IMR-90 (cell line): Measurements from ENCODE around the gene DNAJC28. TPM values are rescaled to one million over a fixed set of nuclear protein-coding genes. Genes with fewer than 3 reads are reported as not detected.

Source experiments
- ATAC-seq: fragments of 200-7000 bp; cut with Tn5 transposase; 2 replicates; pipeline ENCODE4 v1.9.1; 2020; ENCODE audit warnings: low read depth, mild to moderate bottlenecking, moderate library complexity
- BruUV-seq: library from RNA; stranded (reverse); fragments of 400-500 nt; replicated peaks from 2 replicates; lab custom pipeline; 2021; lab: Mats Ljungman, UMichigan
- CTCF ChIA-PET: fragments of 300-600 bp; formaldehyde crosslinking; extraction: SDS; loops from one replicate; lab custom pipeline; 2021; ENCODE audit warnings: antibody characterized with exemption; lab: Yijun Ruan, JAX
- POLR2A ChIA-PET: fragments of 300-600 bp; sonication (Branson Sonifier 250); formaldehyde crosslinking; loops from one replicate; lab custom pipeline; 2022; ENCODE audit warnings: antibody characterized with exemption; ENCODE audit not compliant: unreplicated experiment; lab: Charles Lee
- DNase-seq: peaks from one replicate; pipeline ENCODE4 v3.0.0; 2013
- H2AFZ ChIP-seq: replicated peaks from 2 replicates; pipeline ENCODE3; 2013; ENCODE audit warnings: low read length, mild to moderate bottlenecking; ENCODE audit not compliant: poor library complexity
- H2AK5ac ChIP-seq: 2 replicates; pipeline ENCODE4 v1.6.1; 2013; ENCODE audit warnings: low read depth, low read length, inconsistent platforms
- H2AK9ac ChIP-seq: replicated peaks from 2 replicates; pipeline ENCODE3; 2013; ENCODE audit warnings: mild to moderate bottlenecking, low read depth, low read length, moderate library complexity; ENCODE audit not compliant: poor library complexity
- H2BK120ac ChIP-seq: 2 replicates; pipeline ENCODE4 v1.6.1; 2013; ENCODE audit warnings: low read depth, low read length, inconsistent platforms
- H2BK15ac ChIP-seq: 3 replicates; pipeline ENCODE4 v1.6.1; 2013; ENCODE audit warnings: low read depth, low read length, inconsistent platforms
- H2BK20ac ChIP-seq: 2 replicates; pipeline ENCODE4 v1.6.1; 2013; ENCODE audit warnings: low read depth, mild to moderate bottlenecking, inconsistent platforms, low read length, moderate library complexity
- H2BK5ac ChIP-seq: 2 replicates; pipeline ENCODE4 v1.6.1; 2013; ENCODE audit warnings: mild to moderate bottlenecking, low read depth, low read length, inconsistent platforms; ENCODE audit not compliant: poor library complexity, severe bottlenecking
- H3K14ac ChIP-seq: replicated peaks from 2 replicates; pipeline ENCODE4 v1.6.1; 2013; ENCODE audit warnings: low read depth, low read length, inconsistent platforms
- H3K18ac ChIP-seq: 2 replicates; pipeline ENCODE4 v1.6.1; 2013; ENCODE audit warnings: low read depth, low read length, control low read depth
- H3K23ac ChIP-seq: 2 replicates; pipeline ENCODE4 v1.6.1; 2013; ENCODE audit warnings: low read depth, low read length, inconsistent platforms
- H3K27ac ChIP-seq: 2 replicates; pipeline ENCODE4 v1.5.1; 2013; ENCODE audit warnings: mild to moderate bottlenecking, control low read depth, low read length; ENCODE audit not compliant: insufficient read depth
- H3K27me3 ChIP-seq: 2 replicates; pipeline ENCODE4 v1.6.1; 2013; ENCODE audit warnings: low read length; ENCODE audit not compliant: control insufficient read depth, insufficient read depth
- H3K36me3 ChIP-seq: 2 replicates; pipeline ENCODE4 v1.6.1; 2013; ENCODE audit warnings: low read length, mixed read lengths; ENCODE audit not compliant: control insufficient read depth, insufficient read depth
- H3K4ac ChIP-seq: 2 replicates; pipeline ENCODE4 v1.6.1; 2013; ENCODE audit warnings: low read depth, low read length, inconsistent platforms
- H3K4me1 ChIP-seq: 2 replicates; pipeline ENCODE4 v1.6.1; 2013; ENCODE audit warnings: low read length, mixed read lengths; ENCODE audit not compliant: control insufficient read depth, insufficient read depth
- H3K4me2 ChIP-seq: 2 replicates; pipeline ENCODE4 v1.6.1; 2013; ENCODE audit warnings: low read depth, mild to moderate bottlenecking, control low read depth, low read length, moderate library complexity
- H3K4me3 ChIP-seq: 2 replicates; pipeline ENCODE4 v1.5.1; 2013; ENCODE audit warnings: low read depth, mild to moderate bottlenecking, control low read depth, low read length, moderate library complexity; ENCODE audit not compliant: insufficient read depth
- H3K56ac ChIP-seq: 2 replicates; pipeline ENCODE4 v1.6.1; 2013; ENCODE audit warnings: low read length, inconsistent platforms; ENCODE audit not compliant: insufficient read depth; ENCODE audit errors: extremely low read depth
- H3K79me1 ChIP-seq, 2 experiments: 2 replicates each; pipeline ENCODE4 v1.6.1; 2013; ENCODE audit warnings: low read length in 2 of 2, inconsistent platforms in 1 of 2, low read depth in 1 of 2
- H3K9ac ChIP-seq: 2 replicates; pipeline ENCODE4 v1.6.1; 2013; ENCODE audit warnings: low read depth, low read length, control low read depth
- H3K9me1 ChIP-seq: 2 replicates; pipeline ENCODE4 v1.6.1; 2013; ENCODE audit warnings: low read length, inconsistent platforms; ENCODE audit not compliant: insufficient read depth
- H3K9me3 ChIP-seq: 2 replicates; pipeline ENCODE4 v1.6.1; 2013; ENCODE audit warnings: low read length; ENCODE audit not compliant: control insufficient read depth, insufficient read depth
- H4K20me1 ChIP-seq: 2 replicates; pipeline ENCODE4 v1.6.1; 2013; ENCODE audit warnings: low read length, inconsistent platforms; ENCODE audit not compliant: insufficient read depth
- H4K5ac ChIP-seq: 2 replicates; pipeline ENCODE4 v1.6.1; 2013; ENCODE audit warnings: mild to moderate bottlenecking, low read depth, low read length, control low read depth
- H4K8ac ChIP-seq, 2 experiments: 2 replicates each; pipeline ENCODE4 v1.6.1; 2013; ENCODE audit warnings: low read depth in 2 of 2, low read length in 2 of 2, control low read depth in 1 of 2, inconsistent platforms in 1 of 2
- H4K91ac ChIP-seq: 2 replicates; pipeline ENCODE4 v1.6.1; 2013; ENCODE audit warnings: low read depth, low read length, inconsistent platforms; ENCODE audit not compliant: insufficient read depth
- CEBPB ChIP-seq: IDR thresholded peaks from 2 replicates; pipeline ENCODE4 v1.6.1; 2012; ENCODE audit warnings: low read depth, low read length, improper control_type of control experiment
- CTCF ChIP-seq: conservative IDR thresholded peaks from 2 replicates; pipeline ENCODE4 v1.5.1; 2012; ENCODE audit warnings: mild to moderate bottlenecking, low read depth, low read length, improper control_type of control experiment
- FOS ChIP-seq: fragments of 150-350 bp; IDR thresholded peaks from 2 replicates; pipeline ENCODE4 v1.6.1; 2016; ENCODE audit warnings: low read depth, low read length
- MAZ ChIP-seq: IDR thresholded peaks from 2 replicates; pipeline ENCODE4 v1.6.1; 2012; ENCODE audit warnings: low read depth, mild to moderate bottlenecking, low read length, improper control_type of control experiment, moderate library complexity, borderline replicate concordance
- MXI1 ChIP-seq: IDR thresholded peaks from 2 replicates; pipeline ENCODE4 v1.6.1; 2012; ENCODE audit warnings: low read depth, mild to moderate bottlenecking, low read length, moderate library complexity, borderline replicate concordance
- RCOR1 ChIP-seq: IDR thresholded peaks from 2 replicates; pipeline ENCODE4 v1.6.1; 2012; ENCODE audit warnings: mild to moderate bottlenecking, low read length, improper control_type of control experiment; ENCODE audit not compliant: insufficient replicate concordance
- RFX5 ChIP-seq: IDR thresholded peaks from 2 replicates; pipeline ENCODE4 v1.8.0; 2012; ENCODE audit warnings: low read depth, mild to moderate bottlenecking, low read length, moderate library complexity
- WGBS, 2 experiments: methylation state at CpG; one replicate each; pipeline versions ENCODE4 v1.1.5 to v1.1.7; 2013; ENCODE audit warnings: missing lambda C conversion rate in 2 of 2; ENCODE audit not compliant: insufficient read length in 1 of 2; ENCODE audit errors: extremely low coverage in 2 of 2; 5-methylcytosine and 5-hydroxymethylcytosine counted together
- dilution Hi-C: fragments of 300-500 bp; cut with HindIII; formaldehyde crosslinking; loops from one replicate; pipeline ENCODE4 v1.14.3; 2018; ENCODE audit warnings: low sequenced_read_pairs; ENCODE audit not compliant: unreplicated experiment
- in situ Hi-C: fragments of 300-500 bp; cut with MboI; formaldehyde crosslinking; loops from 3 replicates; pipeline ENCODE4 v1.14.3; 2019; ENCODE audit warnings: low sequenced_read_pairs, inconsistent platforms, mixed read lengths
- intact Hi-C: fragments of 100-400 bp; cut with micrococcal nuclease; formaldehyde crosslinking; loops from 2 replicates; pipeline ENCODE4 v1.10.0; 2022
- polyA plus RNA-seq, 3 experiments: library from polyadenylated mRNA; depleted of rRNA; stranded (reverse); fragments of >200 nt; gene quantifications; 2 replicates each; pipeline ENCODE4 v1.2.3, GENCODE V29; 2012; ENCODE audit warnings: low replicate concordance in 1 of 3
- total RNA-seq: library from RNA; depleted of rRNA; stranded (reverse); fragments of >200 nt; gene quantifications from 2 replicates; pipeline ENCODE4 v1.2.3, GENCODE V29; 2012

DNAJC28 gene
- total and polyA plus RNA-seq, 2 of the 4 experiments (the other 2 are of a cell fraction): 0.54 to 0.65 TPM

- ChIA-PET POLR2A (no interaction called here), CTCF (no interaction called here)
- in situ Hi-C loops (no loop called here), dilution Hi-C loops (no loop called here), intact Hi-C loops (no loop called here)
- no peak overlapping the region for H4K8ac ChIP-seq
- H3K4ac ChIP-seq: no peak overlapping the region
- TF ChIP-seq FOS: no peak
- no peak for TF ChIP-seq MAZ
- TF ChIP-seq RCOR1: no peak
- peak; percentile 63 for TF ChIP-seq CEBPB
- no peak for TF ChIP-seq CTCF
- TF ChIP-seq MXI1: no peak
- TF ChIP-seq RFX5: no peak
- no peak overlapping the region for H2BK5ac ChIP-seq
- peak overlapping the region; percentile 15; the same call in 1 of the 2 replicates for H4K5ac ChIP-seq
- H2BK120ac ChIP-seq: no peak overlapping the region
- no peak overlapping the region for H2AFZ ChIP-seq
- H3K4me1 ChIP-seq: peaks cover 7% of the 10 kb centered on the region; the same call in 1 of the 2 replicates
- H2BK15ac ChIP-seq: no peak overlapping the region
- no peaks in the 10 kb centered on the region for H3K9me3 ChIP-seq
- H3K9ac ChIP-seq: no peak overlapping the region
- H3K79me1 ChIP-seq: no peaks in the 10 kb centered on the region
- H3K9me1 ChIP-seq: no peaks in the 10 kb centered on the region
- no peak overlapping the region for H3K14ac ChIP-seq
- H3K18ac ChIP-seq: peak overlapping the region; percentile 11; the same call in 1 of the 2 replicates
- no peak overlapping the region for H3K4me3 ChIP-seq
- no peak overlapping the region for H3K23ac ChIP-seq
- WGBS, 2 experiments: no CpG with 5 or more reads among the region's 2 CpGs
- H2AK9ac ChIP-seq: no peak overlapping the region
- H3K27me3 ChIP-seq: no peaks in the 10 kb centered on the region
- no peaks in the 10 kb centered on the region for H4K20me1 ChIP-seq
- H2AK5ac ChIP-seq: no peak overlapping the region
- H3K27ac ChIP-seq: peak overlapping the region; percentile 67; the same call in 1 of the 2 replicates
- no peak overlapping the region for H3K56ac ChIP-seq
- H4K91ac ChIP-seq: no peak overlapping the region
- no TSS peak for BruUV-seq
- ATAC-seq (peak; percentile 80), DNase-seq (peak; percentile 25)
- peaks cover 45% of the 10 kb centered on the region for H3K36me3 ChIP-seq
- no peak overlapping the region for H2BK20ac ChIP-seq
- H3K4me2 ChIP-seq: 0 out of 2 replicates have a peak overlapping the region, but pooled peaks have one; percentile 33
Observed at GRCh38 chr21:33514229-33514628, 22.7 kb upstream of the DNAJC28 start.
